Astrocyte (in vitro differentiated cells and primary cell): ENCODE measurements around the gene PML. TPM values are rescaled to one million over a fixed set of nuclear protein-coding genes. Genes with fewer than 3 reads are reported as not detected.

ENCODE experiments used
- DNase-seq: peaks from one replicate; pipeline ENCODE4 v3.0.0-alpha.2; 2010; ENCODE audit warnings: low read depth
- FAIRE-seq: peaks from 2 replicates; lab custom pipeline; 2011; peaks lifted over from hg19 to GRCh38; lab: Jason Lieb, UNC
- H2AFZ ChIP-seq: 2 replicates; pipeline ENCODE4 v1.6.0; 2012; ENCODE audit warnings: low read depth, low read length, inconsistent platforms
- H3K27ac ChIP-seq: 2 replicates; pipeline ENCODE4 v1.5.1; 2011; ENCODE audit warnings: low read depth, low read length, inconsistent platforms
- H3K27me3 ChIP-seq: 2 replicates; pipeline ENCODE4 v1.6.0; 2011; ENCODE audit warnings: low read length, inconsistent platforms; ENCODE audit not compliant: insufficient read depth
- H3K36me3 ChIP-seq: 2 replicates; pipeline ENCODE4 v1.5.1; 2011; ENCODE audit warnings: low read length, inconsistent platforms; ENCODE audit not compliant: insufficient read depth
- H3K4me1 ChIP-seq: 2 replicates; pipeline ENCODE4 v1.5.1; 2011; ENCODE audit warnings: low read length, inconsistent platforms; ENCODE audit not compliant: insufficient read depth
- H3K4me2 ChIP-seq: 2 replicates; pipeline ENCODE4 v1.6.0; 2012; ENCODE audit warnings: low read length, inconsistent platforms
- H3K4me3 ChIP-seq: 2 replicates; pipeline ENCODE4 v1.5.1; 2011; ENCODE audit warnings: low read depth, mild to moderate bottlenecking, low read length, inconsistent platforms; ENCODE audit not compliant: insufficient read depth
- H3K79me2 ChIP-seq: 2 replicates; pipeline ENCODE4 v1.6.0; 2012; ENCODE audit warnings: mild to moderate bottlenecking, low read length, inconsistent platforms; ENCODE audit not compliant: insufficient read depth
- H3K9ac ChIP-seq: 2 replicates; pipeline ENCODE4 v1.6.0; 2012; ENCODE audit warnings: mild to moderate bottlenecking, low read length, inconsistent platforms
- H3K9me3 ChIP-seq: 2 replicates; pipeline ENCODE4 v1.5.1; 2012; ENCODE audit warnings: low read depth, mild to moderate bottlenecking, low read length, inconsistent platforms; ENCODE audit not compliant: insufficient read depth
- H4K20me1 ChIP-seq: 2 replicates; pipeline ENCODE4 v1.6.0; 2012; ENCODE audit warnings: low read length, inconsistent platforms; ENCODE audit not compliant: insufficient read depth
- H3K27ac Mint-ChIP-seq: one replicate; pipeline ENCODE4 v1.8.0; 2021; ENCODE audit warnings: mild to moderate bottlenecking, mixed read lengths; ENCODE audit not compliant: unreplicated experiment
- H3K27me3 Mint-ChIP-seq: one replicate; pipeline ENCODE4 v1.8.0; 2021; ENCODE audit warnings: low read depth, mixed read lengths; ENCODE audit not compliant: unreplicated experiment
- H3K36me3 Mint-ChIP-seq: one replicate; pipeline ENCODE4 v1.8.0; 2021; ENCODE audit warnings: low read depth, mixed read lengths; ENCODE audit not compliant: unreplicated experiment
- H3K4me1 Mint-ChIP-seq: one replicate; pipeline ENCODE4 v1.8.0; 2021; ENCODE audit warnings: low read depth, mixed read lengths; ENCODE audit not compliant: unreplicated experiment
- H3K4me3 Mint-ChIP-seq: one replicate; pipeline ENCODE4 v1.8.0; 2021; ENCODE audit warnings: mild to moderate bottlenecking, moderate library complexity, mixed read lengths; ENCODE audit not compliant: unreplicated experiment
- H3K9me3 Mint-ChIP-seq: one replicate; pipeline ENCODE4 v1.8.0; 2021; ENCODE audit warnings: mild to moderate bottlenecking, mixed read lengths; ENCODE audit not compliant: unreplicated experiment
- CTCF ChIP-seq: IDR thresholded peaks from 2 replicates; pipeline ENCODE4 v1.5.1; 2011; ENCODE audit warnings: low read depth, mild to moderate bottlenecking, inconsistent platforms, low read length, moderate library complexity; ENCODE audit not compliant: insufficient read depth
- EZH2 ChIP-seq: IDR thresholded peaks from 2 replicates; pipeline ENCODE4 v1.6.1; 2012; ENCODE audit warnings: mild to moderate bottlenecking, low read length, inconsistent platforms; ENCODE audit not compliant: insufficient read depth
- total RNA-seq: library from RNA; stranded (reverse); gene quantifications from 2 replicates; pipeline ENCODE4 v1.2.1, GENCODE V29; 2021

Gene PML
- total RNA-seq, 1 donor from 2014 or later: 116 TPM

GRCh38 chr15:74039656-74040010, 45.1 kb downstream of the PML start:
- FAIRE-seq: no peak

DNA sequence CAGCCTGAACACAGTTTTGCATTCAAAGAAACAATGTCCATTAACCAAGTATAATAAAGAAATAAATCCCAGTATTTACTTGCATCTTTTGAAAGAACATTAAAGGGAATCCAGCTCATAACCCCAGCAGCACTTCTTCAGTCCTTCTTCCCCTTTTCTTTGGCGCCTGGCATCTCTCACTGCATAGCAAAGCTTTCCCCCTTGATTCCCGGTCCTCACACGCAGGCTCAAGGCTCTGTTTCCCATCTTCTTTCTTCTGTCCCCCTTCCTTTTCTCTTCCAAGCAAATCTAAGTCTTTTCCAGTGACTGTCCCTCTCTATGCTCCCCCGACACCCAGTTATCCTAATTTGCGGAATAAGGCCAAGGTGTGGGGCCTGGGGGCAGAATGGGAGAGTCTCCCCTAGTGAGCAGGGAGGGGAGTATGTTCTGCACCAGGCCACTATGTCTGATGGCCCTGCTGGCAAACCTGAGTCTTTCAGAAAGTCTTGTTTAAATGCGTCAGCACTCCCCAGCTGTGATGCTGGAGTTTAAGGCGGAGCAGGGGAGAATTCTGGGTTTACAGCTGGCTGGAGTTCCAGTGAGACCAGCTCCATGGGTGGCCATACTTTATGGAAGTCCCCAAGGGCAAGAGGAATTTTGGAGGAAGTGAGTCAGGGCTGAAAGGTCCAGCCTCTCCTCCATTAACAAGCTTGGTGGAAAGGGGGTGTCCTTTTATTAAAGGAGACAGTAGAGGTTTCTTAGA, 45.8 kb downstream of the PML start:
- Histone ChIP-seq H3K9ac (peak overlapping the region; percentile 44), H3K27ac (peak overlapping the region; percentile 72)
- peak overlapping the region; percentile 64 for H3K27ac Mint-ChIP-seq

More at GRCh38 chr15:74039656-74040010, 45.1 kb downstream of the PML start:
- Histone ChIP-seq H3K9ac (no peak overlapping the region), H3K27me3 (no peaks in the 10 kb centered on the region), H3K27ac (peak overlapping the region; percentile 64), H2AFZ (no peak overlapping the region), H3K36me3 (no peaks in the 10 kb centered on the region), H3K4me2 (peak overlapping the region; percentile 67), H3K4me3 (no peak overlapping the region), H4K20me1 (no peaks in the 10 kb centered on the region), H3K9me3 (no peaks in the 10 kb centered on the region), H3K4me1 (peaks cover 29% of the 10 kb centered on the region), H3K79me2 (no peaks in the 10 kb centered on the region)
- Mint-ChIP-seq H3K27ac (no peak overlapping the region), H3K27me3 (no peaks in the 10 kb centered on the region), H3K9me3 (no peaks in the 10 kb centered on the region), H3K36me3 (peaks cover 40% of the 10 kb centered on the region), H3K4me3 (no peak overlapping the region), H3K4me1 (peaks cover 41% of the 10 kb centered on the region)
- TF ChIP-seq CTCF: no peak
- no peak for TF ChIP-seq EZH2
- DNase-seq: no peak

More for the DNA sequence above, 45.8 kb downstream of the PML start:
- Histone ChIP-seq H4K20me1 (no peaks in the 10 kb centered on the region), H3K79me2 (no peaks in the 10 kb centered on the region), H3K36me3 (no peaks in the 10 kb centered on the region), H3K4me1 (peaks cover 29% of the 10 kb centered on the region), H3K4me2 (peak overlapping the region; percentile 67), H3K27me3 (no peaks in the 10 kb centered on the region), H3K9me3 (no peaks in the 10 kb centered on the region), H3K4me3 (no peak overlapping the region), H2AFZ (no peak overlapping the region)
- peak; percentile 90 for DNase-seq
- peak overlapping the region; percentile 10 for H3K4me3 Mint-ChIP-seq
- H3K4me1 Mint-ChIP-seq: peaks cover 41% of the 10 kb centered on the region
- H3K27me3 Mint-ChIP-seq: no peaks in the 10 kb centered on the region
- peaks cover 40% of the 10 kb centered on the region for H3K36me3 Mint-ChIP-seq
- TF ChIP-seq EZH2 (no peak), CTCF (no peak)
- H3K9me3 Mint-ChIP-seq: no peaks in the 10 kb centered on the region
- FAIRE-seq: peak; percentile 96
